GDM1 (cell line): ENCODE data around the gene CLDN3.
A peak's percentile ranks its signal among the peaks of the same experiment; 100 is the strongest.
"Not testable (repeated sequence)": the region's sequence is repeated elsewhere in the genome, so short reads cannot be mapped to it uniquely, and the experiment has no call there.

ENCODE experiments used
- DNase-seq: peaks from one replicate; lab custom pipeline; 2025; lab: John Stamatoyannopoulos, UW

The CLDN3 gene

DNA sequence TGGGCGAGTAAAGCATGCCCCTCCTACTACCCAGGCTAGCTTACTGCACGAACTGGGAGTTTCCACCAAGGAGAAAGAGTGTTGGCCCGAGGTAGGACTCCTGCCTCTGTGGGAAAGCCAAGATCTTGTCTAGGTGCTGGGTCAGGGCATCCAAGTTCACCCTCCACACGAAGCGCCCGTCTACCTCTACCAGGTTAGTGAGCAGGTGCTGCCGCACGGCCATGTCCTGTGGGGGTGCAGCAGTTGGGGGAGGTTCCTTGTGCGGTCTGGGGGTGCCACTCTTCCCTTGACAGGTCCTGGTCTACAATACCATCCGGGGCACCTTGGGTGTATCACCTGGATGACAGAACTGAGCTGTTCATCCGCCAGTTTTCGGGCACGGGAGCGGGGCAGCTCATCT is 33.2 kb downstream of the CLDN3 start:
- DNase-seq: no peak

DNA sequence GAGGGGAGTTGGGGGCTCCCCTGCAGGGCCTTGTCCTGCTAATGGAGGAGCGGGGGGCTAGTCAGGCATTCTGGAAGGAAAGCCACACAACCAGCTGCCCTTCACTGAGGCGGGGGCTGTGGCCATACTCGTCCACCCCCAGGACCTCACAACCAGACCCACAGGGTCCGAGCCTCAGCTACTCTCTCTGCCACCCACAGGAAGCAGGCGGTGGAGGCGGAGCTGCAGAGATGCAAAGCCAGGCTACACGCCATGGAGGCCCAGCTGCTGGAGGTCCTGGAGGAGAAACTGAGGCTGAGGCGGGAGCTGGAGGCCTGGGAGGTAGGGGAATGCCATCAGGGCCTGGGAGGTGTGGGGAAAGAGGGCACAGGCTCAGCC is 34.6 kb downstream of the CLDN3 start:
- DNase-seq: no peak

- DNase-seq: peak; percentile 87
These were observed 35.2 kb downstream of the CLDN3 start for GRCh38 chr7:73734619-73735527.

- DNase-seq: no peak
These were observed 37.7 kb downstream of the CLDN3 start for GRCh38 chr7:73732397-73732796.

DNA sequence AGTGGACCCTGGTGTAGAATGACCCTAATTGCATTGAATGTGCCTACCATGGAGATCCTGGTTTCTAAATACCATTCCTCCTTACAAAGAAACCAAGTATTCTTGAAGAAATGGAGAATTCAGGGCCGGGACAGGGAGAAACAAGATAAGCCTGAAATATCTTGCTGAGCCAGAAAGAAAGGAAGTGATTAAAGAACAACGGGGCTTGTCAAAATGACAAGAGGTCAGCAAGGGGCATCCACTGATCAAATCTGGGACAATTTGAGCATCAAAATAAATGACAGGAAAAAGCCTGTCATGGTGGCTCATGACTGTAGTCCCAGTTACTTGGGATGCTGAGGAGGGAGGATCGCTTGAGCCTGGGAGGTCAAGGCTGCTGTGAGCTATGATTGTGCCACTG is 39.6 kb downstream of the CLDN3 start:
- no peak for DNase-seq

GRCh38 chr7:73728551-73728950 is 41.5 kb downstream of the CLDN3 start:
- DNase-seq: no peak

DNA sequence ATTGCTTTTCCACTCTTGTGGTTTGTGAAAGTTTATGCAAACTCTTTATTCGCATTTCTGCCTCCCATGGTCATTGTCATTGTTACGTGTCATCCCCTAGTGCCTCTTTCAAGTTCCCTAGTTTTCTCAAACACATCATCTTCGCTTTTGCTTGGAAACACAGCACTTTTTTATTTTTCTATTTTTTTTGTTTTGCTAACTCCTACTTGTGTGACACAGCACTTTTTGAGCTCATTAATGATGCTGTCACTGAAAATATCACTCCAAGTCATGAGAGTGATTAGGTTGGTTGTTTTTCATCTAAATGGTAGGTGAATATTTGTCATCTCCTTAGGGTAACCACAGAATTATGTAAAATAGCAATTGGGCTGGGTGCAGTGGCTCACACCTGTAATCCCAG is 42.1 kb downstream of the CLDN3 start:
- DNase-seq: no peak

- DNase-seq: no peak
These were observed 44.0 kb downstream of the CLDN3 start for GRCh38 chr7:73726083-73726466.

DNA sequence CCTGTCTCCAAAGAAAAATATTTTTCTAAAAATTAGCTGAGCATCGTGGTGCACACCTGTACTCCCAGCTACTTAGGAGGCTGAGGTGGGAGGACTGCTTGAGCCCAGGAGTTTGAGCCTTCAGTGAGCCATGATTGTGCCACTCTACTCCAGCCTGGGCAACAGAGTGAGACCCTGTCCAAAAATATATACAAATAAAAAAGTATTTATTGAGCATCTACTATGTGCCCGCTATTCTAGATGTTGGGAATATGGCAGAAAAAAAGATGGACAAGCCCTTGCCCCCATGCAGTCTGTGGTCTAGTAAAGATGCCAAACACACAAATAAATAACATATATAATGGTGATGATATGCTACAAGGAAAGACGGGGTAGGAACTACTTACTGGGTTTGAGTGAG is 46.3 kb downstream of the CLDN3 start:
- no peak for DNase-seq

DNA sequence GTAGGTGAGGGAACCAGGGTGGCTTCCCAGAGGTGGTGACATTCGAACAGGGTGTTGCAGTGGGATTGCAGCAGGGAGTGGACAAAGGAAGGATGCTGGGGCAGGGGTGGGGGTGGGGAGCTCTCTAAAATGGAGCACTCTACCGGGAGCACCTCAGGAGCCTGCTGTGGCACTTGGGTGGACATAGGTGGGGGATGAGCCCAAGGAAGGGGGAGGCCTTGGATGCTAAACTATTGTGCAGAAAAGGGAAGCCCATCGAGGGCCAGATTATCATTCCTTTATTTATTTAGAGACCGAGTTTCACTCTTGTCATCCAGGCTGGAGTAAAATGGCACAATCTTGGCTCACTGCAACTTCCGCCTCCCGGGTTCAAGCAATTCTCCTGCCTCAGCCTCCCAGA is 47.3 kb downstream of the CLDN3 start:
- DNase-seq: no peak

- not testable (repeated sequence) for DNase-seq
These were observed 47.9 kb downstream of the CLDN3 start for GRCh38 chr7:73722182-73722581.

DNA sequence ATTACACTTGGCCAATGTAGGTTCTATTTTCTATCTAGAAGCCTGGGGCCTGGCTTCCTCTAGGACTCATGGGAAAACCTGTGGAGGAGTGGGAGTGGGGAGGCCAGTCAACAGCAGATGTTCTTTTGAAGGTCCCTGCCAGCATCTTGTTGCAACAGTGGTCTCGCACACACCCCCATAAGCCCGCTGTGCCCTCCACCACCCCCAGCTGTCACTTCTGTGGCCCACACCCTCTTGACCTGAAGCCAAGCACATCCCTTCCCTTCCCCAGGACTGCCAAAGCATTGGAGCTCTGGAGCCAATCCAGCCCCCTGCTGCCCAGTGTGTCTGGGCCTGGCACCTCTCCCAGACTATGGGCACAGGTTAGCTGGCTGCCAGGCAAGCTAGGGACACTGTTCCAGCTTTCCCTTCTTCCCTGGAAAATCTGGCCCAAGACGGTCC is 48.7 kb downstream of the CLDN3 start:
- DNase-seq: no peak

- not testable (repeated sequence) for DNase-seq
These were observed 49.6 kb downstream of the CLDN3 start for GRCh38 chr7:73720443-73720842.

- no peak for DNase-seq
These were observed 50.3 kb downstream of the CLDN3 start for GRCh38 chr7:73719806-73720169.
